Neural progenitor cell (in vitro differentiated cells): ENCODE measurements around the gene APLP1.

Experiments
- EZH2 ChIP-seq: fragments of 200-600 bp; sonication (generic); IDR thresholded peaks from 2 replicates; pipeline ENCODE4 v1.6.1; 2017; ENCODE audit warnings: antibody characterized with exemption, mild to moderate bottlenecking, moderate library complexity
- EZH2phosphoT487 ChIP-seq: fragments of 200-600 bp; sonication (generic); IDR thresholded peaks from 2 replicates; pipeline ENCODE4 v1.6.1; 2017; ENCODE audit warnings: antibody characterized with exemption
- TF ChIP-seq, protein P1 (sequence below): fragments of 200-600 bp; sonication (generic); IDR thresholded peaks from 2 replicates; pipeline ENCODE4 v1.5.1; 2017; ENCODE audit warnings: antibody characterized with exemption, mild to moderate bottlenecking

DNA sequence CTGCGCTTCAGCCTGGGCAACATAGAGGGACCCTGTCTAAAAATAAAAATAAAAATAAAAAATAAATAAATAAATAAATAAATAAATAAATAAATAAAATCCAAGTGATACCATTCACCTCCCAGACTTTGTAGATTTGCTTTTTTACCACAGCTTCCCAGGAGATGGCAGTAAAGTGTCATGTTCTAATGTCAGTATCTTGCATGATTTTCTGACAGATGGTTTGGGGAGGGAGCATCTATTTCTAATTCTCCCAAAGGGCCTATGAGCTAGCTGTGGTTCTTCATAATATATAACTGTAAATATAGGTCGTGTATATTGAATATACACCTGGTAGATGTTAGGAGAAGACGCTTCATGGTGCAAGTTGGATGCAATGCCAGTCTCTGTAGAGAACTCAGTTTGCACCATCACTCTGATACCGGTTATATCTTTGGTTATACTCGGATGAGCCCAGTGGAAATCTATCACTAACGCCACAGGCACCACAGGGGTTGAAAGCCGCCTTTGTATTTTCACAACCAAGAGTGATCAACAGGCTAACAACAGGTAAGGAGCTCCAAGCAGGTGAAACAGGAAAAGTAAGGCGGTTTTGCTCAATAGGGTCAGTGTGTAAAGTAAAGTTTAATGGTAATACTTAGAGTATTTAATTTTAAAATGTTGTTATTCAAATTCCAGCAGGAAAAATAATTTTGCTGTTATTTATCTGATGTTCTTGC, 13.9 kb downstream of the APLP1 start:
- TF ChIP-seq, protein P1, sequence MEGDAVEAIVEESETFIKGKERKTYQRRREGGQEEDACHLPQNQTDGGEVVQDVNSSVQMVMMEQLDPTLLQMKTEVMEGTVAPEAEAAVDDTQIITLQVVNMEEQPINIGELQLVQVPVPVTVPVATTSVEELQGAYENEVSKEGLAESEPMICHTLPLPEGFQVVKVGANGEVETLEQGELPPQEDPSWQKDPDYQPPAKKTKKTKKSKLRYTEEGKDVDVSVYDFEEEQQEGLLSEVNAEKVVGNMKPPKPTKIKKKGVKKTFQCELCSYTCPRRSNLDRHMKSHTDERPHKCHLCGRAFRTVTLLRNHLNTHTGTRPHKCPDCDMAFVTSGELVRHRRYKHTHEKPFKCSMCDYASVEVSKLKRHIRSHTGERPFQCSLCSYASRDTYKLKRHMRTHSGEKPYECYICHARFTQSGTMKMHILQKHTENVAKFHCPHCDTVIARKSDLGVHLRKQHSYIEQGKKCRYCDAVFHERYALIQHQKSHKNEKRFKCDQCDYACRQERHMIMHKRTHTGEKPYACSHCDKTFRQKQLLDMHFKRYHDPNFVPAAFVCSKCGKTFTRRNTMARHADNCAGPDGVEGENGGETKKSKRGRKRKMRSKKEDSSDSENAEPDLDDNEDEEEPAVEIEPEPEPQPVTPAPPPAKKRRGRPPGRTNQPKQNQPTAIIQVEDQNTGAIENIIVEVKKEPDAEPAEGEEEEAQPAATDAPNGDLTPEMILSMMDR: peak; percentile 57
- no peak for TF ChIP-seq EZH2
- no peak for TF ChIP-seq EZH2phosphoT487
